Activated T-helper 2 cell treated with anti-CD3 and anti-CD28 coated beads, Interferon-gamma antibody, Interleukin-2, Interleukin-4, amounts not matched to agents 10 μg/mL and 5 μg/mL and 100 μg/mL, durations not matched to agents 14 hours and 24 hours and 36 hours (primary cell): ENCODE data around the gene FAM136A. TPM values are rescaled to one million over a fixed set of nuclear protein-coding genes. Genes with fewer than 3 reads are reported as not detected.
"Not testable (repeated sequence)": the region's sequence is repeated elsewhere in the genome, so short reads cannot be mapped to it uniquely, and the experiment has no call there.

Source experiments
- DNase-seq: peaks from one replicate; pipeline ENCODE4 v3.0.0; 2021; ENCODE audit warnings: low spot score
- H3K27ac Mint-ChIP-seq: one replicate; pipeline ENCODE4 v1.8.0; 2021; ENCODE audit warnings: mixed read lengths
- H3K27me3 Mint-ChIP-seq: one replicate; pipeline ENCODE4 v1.8.0; 2021; ENCODE audit warnings: low read depth, mixed read lengths
- H3K36me3 Mint-ChIP-seq: one replicate; pipeline ENCODE4 v1.8.0; 2021; ENCODE audit warnings: low read depth, mixed read lengths
- H3K4me1 Mint-ChIP-seq: one replicate; pipeline ENCODE4 v1.8.0; 2021; ENCODE audit warnings: low read depth, mixed read lengths
- H3K4me3 Mint-ChIP-seq: one replicate; pipeline ENCODE4 v1.8.0; 2021; ENCODE audit warnings: low read depth, mild to moderate bottlenecking, moderate library complexity, mixed read lengths
- H3K9me3 Mint-ChIP-seq: one replicate; pipeline ENCODE4 v1.8.0; 2021; ENCODE audit warnings: mixed read lengths
- intact Hi-C: fragments of 100-400 bp; cut with micrococcal nuclease; formaldehyde crosslinking; loops from one replicate; pipeline ENCODE4 v1.15.1; 2023
- total RNA-seq: library from RNA; stranded (reverse); gene quantifications from 2 replicates; pipeline ENCODE4 v1.2.3, GENCODE V29; 2022

FAM136A gene
- total RNA-seq, 1 donor from 2014 or later = 71.8 TPM

DNA sequence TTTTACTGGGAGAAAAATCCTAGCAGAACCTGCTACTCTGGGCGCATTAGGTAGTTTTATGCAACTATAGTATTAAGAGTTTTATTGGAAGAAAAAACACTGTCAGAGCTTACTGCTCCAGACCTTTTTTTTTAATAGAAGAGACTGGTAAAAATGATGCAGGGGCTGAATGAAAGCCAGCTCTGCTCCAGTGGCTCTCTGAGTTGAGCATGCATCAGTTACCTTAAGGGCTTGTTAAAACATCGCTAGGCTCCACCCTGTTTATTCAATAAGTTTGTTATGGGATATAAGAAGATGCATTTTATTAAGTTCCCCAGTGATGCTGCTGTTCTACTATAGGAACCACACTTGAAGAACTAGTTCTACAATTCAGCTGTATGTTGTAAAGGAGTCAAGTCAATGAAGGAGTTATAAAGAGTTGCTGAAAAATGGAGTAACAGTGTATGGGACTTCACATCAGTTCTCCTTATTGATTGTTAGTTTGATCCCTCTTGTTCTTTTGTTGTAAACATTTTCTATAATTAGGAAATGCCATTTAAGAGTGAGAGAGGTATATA, 21.5 kb downstream of the FAM136A start:
- intact Hi-C loops = no loop called here
- peaks cover 74% of the 10 kb centered on the region for H3K36me3 Mint-ChIP-seq
- H3K27me3 Mint-ChIP-seq = no peaks in the 10 kb centered on the region
- H3K4me3 Mint-ChIP-seq = no peak overlapping the region
- no peak overlapping the region for H3K27ac Mint-ChIP-seq
- peaks cover 11% of the 10 kb centered on the region for H3K4me1 Mint-ChIP-seq
- no peak for DNase-seq
- no peaks in the 10 kb centered on the region for H3K9me3 Mint-ChIP-seq

DNA sequence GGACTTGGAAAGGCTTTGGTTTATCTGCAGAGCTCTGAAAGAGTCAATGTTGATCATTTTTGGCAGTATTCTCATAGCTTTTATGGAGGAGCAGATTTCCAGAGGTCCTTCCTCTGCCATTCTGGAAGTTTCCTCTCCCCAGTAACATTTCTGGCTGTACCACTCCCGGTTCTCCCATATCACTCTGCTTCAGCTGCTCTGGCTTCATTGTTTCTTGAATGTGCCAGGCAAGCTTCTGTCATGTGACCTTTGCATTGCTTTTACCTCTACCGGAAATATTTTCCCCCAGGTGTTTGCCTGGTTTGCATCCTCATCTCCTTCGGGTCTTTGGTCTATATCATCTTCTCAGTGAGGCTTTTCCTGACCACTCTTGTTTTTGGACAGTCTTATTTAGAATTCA, 31.5 kb downstream of the FAM136A start:
- H3K27ac Mint-ChIP-seq = no peak overlapping the region
- H3K9me3 Mint-ChIP-seq = no peaks in the 10 kb centered on the region
- H3K36me3 Mint-ChIP-seq = peaks cover 38% of the 10 kb centered on the region
- intact Hi-C loops = no loop called here
- H3K4me1 Mint-ChIP-seq = no peaks in the 10 kb centered on the region
- H3K4me3 Mint-ChIP-seq = no peak overlapping the region
- DNase-seq = no peak
- H3K27me3 Mint-ChIP-seq = no peaks in the 10 kb centered on the region

DNA sequence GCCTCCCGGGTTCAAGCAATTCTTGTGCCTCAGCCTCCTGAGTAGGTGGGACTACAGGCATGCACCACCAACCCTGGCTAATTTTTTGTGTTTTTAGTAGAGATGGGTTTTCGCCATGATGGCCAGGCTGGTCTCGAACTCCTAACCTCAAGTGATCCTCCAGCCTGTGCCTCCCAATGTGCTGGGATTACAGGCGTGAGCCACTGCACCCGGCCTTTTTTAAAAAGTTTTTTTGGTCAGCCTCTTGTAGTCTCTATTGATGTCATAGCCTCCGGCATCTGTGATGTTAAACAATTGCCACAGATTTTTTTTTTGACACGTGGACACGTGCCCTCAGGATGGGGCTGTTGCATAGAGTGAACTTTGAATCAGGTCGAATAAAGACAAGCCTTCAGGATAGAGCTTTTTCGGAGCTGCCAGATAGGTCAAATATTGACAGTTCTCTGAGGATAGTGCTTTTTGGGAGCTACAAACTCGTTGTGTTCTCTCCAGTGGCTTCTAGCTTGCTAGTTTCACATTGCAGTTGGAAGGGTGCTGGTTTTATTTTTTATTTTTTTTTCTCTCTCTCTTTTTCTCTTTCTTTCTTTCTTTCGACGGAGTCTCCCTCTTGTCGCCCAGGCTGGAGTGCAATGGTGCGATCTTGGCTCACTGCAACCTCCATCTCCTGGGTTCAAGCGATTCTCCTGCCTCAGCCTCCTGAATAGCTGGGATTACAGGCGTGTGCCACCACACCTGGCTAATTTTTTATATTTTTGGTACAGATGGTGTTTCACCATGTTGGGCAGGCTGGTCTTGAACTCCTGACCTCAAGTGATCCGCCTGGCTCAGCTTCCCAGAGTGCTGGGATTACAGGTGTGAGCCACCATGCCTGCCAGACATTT, 32.2 kb downstream of the FAM136A start:
- H3K27me3 Mint-ChIP-seq, H3K4me3 Mint-ChIP-seq, intact Hi-C loops, H3K4me1 Mint-ChIP-seq, H3K27ac Mint-ChIP-seq, DNase-seq, H3K9me3 Mint-ChIP-seq: not testable (repeated sequence)
- peaks cover 34% of the 10 kb centered on the region for H3K36me3 Mint-ChIP-seq

DNA sequence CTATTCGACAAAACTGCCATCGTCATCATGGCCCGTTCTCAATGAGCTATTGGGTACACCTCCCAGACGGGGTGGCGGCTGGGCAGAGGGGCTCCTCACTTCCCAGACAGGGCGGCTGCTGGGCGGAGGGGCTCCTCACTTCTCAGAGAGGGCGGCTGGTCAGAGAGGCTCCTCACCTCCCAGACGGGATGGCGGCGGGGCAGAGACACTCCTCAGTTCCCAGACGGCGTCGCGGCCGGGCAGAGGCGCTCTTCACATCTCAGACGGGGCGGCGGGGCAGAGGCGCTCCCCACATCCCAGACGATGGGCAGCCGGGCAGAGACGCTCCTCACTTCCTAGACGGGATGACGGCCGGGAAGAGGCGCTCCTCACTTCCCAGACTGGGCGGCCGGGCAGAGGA, 34.9 kb downstream of the FAM136A start:
- intact Hi-C loops, H3K4me1 Mint-ChIP-seq, H3K4me3 Mint-ChIP-seq, H3K9me3 Mint-ChIP-seq, H3K27me3 Mint-ChIP-seq, H3K27ac Mint-ChIP-seq, DNase-seq: not testable (repeated sequence)
- H3K36me3 Mint-ChIP-seq = peaks cover 32% of the 10 kb centered on the region

DNA sequence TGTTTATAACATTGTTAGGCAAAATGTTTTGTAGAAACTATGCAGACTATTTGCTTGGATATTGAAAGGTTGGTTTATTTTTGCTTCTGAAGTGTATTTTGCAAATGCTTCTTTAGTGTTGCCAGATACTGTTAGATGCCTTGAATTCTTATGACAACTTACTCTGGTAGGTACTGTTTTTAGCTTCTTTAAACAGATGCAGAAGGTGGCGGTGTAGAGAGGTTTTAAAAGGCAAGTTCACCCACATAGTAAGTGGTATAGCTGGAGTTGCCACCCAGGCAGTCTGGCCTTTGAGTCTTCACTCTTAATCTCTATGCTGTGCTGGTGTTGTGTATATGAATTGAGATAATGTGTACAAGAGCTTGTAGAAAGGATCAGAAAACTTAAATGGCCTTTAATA, 40.4 kb downstream of the FAM136A start:
- peaks cover 33% of the 10 kb centered on the region for H3K36me3 Mint-ChIP-seq
- no peak for DNase-seq
- H3K4me1 Mint-ChIP-seq = peaks cover 25% of the 10 kb centered on the region
- H3K9me3 Mint-ChIP-seq = no peaks in the 10 kb centered on the region
- H3K27me3 Mint-ChIP-seq = no peaks in the 10 kb centered on the region
- intact Hi-C loops = no loop called here
- H3K4me3 Mint-ChIP-seq = no peak overlapping the region
- no peak overlapping the region for H3K27ac Mint-ChIP-seq

DNA sequence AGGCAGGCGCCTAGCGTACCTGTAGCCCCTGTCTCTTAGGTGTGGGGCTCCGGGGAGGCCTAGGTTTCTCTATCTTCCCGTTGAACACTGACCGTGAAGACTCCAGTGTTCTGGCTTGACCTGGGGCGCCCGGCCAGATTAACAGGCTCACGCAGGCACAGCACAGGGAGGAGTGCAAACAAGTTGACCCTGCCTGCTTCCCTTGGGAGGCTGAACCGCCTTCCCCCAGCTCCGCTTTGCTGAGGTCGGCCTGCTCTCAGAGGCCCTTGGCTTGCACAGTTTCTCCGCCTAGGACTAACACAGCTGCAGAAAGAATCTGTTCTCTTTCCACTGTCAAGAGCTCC, 43.4 kb downstream of the FAM136A start:
- Mint-ChIP-seq H3K4me3 (peak overlapping the region; percentile 94), H3K27me3 (no peaks in the 10 kb centered on the region), H3K36me3 (peaks cover 19% of the 10 kb centered on the region), H3K4me1 (peaks cover 32% of the 10 kb centered on the region), H3K9me3 (no peaks in the 10 kb centered on the region), H3K27ac (no peak overlapping the region)
- intact Hi-C loops = loop anchor here (2.0 kb wide), 2 partner anchors 34 to 68 kb away; partner anchors contain the start of genes C2orf42 and SNRPG
- no peak for DNase-seq

DNA sequence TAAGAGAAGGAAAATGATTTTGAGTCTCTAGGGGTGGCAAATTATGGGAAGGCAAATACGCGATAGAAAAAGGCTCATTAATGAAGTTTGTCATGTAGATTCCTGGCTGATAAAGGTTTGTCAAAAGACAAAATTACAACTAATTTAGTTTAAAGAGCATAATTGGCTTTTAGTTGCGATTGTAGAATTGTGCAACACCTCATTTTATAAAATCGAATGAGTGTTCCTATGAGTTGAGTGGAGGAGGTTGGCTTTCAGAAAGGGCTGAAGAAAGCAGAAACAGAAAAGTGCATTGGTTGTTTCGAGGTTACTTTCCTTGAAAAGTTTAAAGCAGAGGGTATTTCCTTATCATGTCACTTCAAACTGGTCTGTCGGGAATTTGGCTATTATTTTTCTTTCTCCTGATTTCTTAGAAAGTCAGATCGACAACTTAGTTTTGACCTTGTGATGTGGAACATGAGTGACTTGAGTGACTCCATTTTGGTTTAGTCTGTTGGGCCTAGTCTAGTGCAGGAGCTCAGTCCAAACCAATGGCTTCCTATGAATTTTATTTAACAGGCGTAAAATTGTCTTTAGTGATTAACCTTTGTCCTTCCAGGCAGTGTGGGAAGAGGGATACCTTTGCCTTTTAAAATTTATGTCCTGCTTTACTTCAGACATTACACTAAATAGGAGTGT, 46.1 kb downstream of the FAM136A start:
- Mint-ChIP-seq H3K4me3 (peak overlapping the region; percentile 52), H3K36me3 (peaks cover 10% of the 10 kb centered on the region), H3K27me3 (no peaks in the 10 kb centered on the region), H3K4me1 (peaks cover 22% of the 10 kb centered on the region), H3K9me3 (no peaks in the 10 kb centered on the region), H3K27ac (no peak overlapping the region)
- intact Hi-C loops = no loop called here
- DNase-seq = no peak

DNA sequence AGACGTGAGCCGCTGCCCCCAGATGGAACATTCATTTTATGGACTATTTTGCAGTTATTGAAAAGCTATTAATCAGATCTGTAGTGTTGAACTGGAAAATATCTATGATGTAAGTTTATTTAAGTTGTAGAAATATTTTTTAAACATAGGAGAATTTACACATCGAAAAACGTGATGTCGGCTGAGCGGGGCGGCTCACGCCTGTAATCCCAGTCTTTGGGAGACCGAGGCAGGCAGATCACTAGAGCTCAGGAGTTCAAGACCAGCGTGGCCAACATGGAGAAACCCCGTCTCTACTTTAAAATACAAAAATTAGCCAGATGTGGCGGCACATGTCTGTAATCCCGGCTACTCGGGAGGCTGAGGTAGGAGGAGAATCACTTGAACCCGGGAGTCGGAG, 51.4 kb downstream of the FAM136A start:
- Mint-ChIP-seq H3K36me3 (peaks cover 15% of the 10 kb centered on the region), H3K4me1 (peaks cover 14% of the 10 kb centered on the region), H3K4me3 (no peak overlapping the region), H3K9me3 (no peaks in the 10 kb centered on the region), H3K27ac (no peak overlapping the region), H3K27me3 (no peaks in the 10 kb centered on the region)
- intact Hi-C loops = no loop called here
- no peak for DNase-seq

DNA sequence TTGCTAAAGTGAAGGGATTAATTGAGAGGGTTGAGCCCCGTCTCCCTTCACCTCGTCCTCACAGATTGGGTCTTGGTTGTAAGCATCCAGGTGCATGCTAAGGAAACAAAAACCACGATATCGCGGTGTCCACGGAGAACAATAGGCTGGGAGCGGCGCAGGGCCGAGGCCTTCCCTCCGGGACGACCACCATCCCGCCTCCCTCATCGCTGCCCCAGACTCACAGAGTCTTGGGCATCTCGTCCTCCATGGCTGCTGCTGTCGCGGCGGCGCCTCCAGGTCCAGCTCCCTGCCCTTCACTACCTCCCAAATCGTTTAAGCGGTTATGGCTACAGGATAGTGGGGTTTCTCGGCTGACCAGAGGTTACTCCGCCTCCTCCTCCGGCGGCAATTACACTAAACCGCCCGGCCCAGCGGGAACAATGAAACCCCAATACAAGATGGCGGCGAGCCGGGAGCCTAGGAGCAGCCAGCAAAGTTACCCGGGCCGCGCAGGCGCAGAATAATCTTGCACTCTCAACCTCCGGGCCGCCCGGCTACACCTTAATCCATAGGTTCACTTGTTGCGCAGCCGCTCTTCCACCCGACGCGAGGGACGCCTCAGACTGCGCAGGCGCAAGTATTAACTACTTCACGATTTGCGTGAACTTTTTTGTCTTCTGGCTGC, 53.6 kb downstream of the FAM136A start, which contains the start of gene TIA1:
TIA1 (minus strand) TSS at position 448 of the 667 bp plus-strand sequence; CDS start at position 250, 198 bp downstream.
- intact Hi-C loops = loop anchor here (1.0 to 5.0 kb wide), 8 partner anchors 9 to 1996 kb away; partner anchors contain the start of genes GFPT1, MXD1, PCBP1 and PPP3R1
- Mint-ChIP-seq H3K27ac (peak within 1 kb of the TSS; percentile 98), H3K9me3 (no peaks in the 10 kb centered on the region), H3K27me3 (no peaks in the 10 kb centered on the region), H3K4me3 (peak within 1 kb of the TSS; percentile 95), H3K36me3 (peaks cover 22% of the 10 kb centered on the region), H3K4me1 (peaks cover 22% of the 10 kb centered on the region)
- DNase-seq = peak; percentile 98

DNA sequence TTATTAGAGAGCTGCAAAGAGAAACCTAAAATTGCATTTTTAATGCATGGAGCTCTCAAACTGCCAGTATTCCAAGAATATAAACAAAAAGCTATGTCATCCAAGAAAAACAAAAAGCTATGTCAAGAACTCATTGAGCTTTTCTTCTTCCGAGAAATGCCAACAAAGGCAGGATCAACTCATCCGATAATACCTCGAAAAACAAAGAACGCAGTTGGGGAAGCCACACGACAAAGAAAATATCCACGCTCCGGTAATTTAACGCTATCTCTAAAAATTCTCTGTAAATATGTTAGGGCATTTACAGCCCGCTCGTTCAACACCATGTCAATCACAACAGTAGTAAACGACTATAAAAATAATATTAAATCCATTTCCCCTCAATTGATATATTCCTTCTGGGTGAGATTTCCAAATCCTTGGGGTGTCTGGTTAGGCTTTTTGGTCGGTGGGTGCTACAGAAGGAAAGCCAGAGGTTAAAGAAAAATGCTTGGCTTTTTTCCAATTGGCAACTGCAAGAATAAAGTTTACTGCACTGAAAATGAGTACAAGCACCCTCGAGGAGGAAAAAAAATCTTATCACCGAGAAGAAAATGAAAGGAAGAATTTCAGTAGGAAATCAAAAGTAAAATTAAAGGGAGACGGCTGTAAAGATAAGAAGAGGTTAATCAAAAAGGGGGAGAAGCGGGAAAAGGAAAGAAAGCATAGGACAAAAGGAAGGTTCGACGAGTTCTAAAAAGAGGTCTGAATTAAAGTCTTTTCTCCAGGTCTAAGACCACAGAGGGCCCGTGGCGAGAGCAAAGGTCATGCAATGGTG, 54.3 kb downstream of the FAM136A start:
- intact Hi-C loops = loop anchor here (1.0 to 5.0 kb wide), 8 partner anchors 10 to 1995 kb away; partner anchors contain the start of genes GFPT1, MXD1, PCBP1 and PPP3R1
- no peaks in the 10 kb centered on the region for H3K9me3 Mint-ChIP-seq
- DNase-seq = no peak
- peaks cover 27% of the 10 kb centered on the region for H3K4me1 Mint-ChIP-seq
- peaks cover 26% of the 10 kb centered on the region for H3K36me3 Mint-ChIP-seq
- no peaks in the 10 kb centered on the region for H3K27me3 Mint-ChIP-seq
- peak overlapping the region; percentile 98 for H3K27ac Mint-ChIP-seq
- peak overlapping the region; percentile 95 for H3K4me3 Mint-ChIP-seq
